PC-9 (cell line): ENCODE data around the gene EGLN2. TPM values are rescaled to one million over a fixed set of nuclear protein-coding genes. Genes with fewer than 3 reads are reported as not detected.

Experiments used
- BruUV-seq: library from RNA; stranded (reverse); fragments of 400-500 nt; replicated peaks from 2 replicates; lab custom pipeline; 2021; lab: Mats Ljungman, UMichigan
- CTCF ChIA-PET: fragments of 300-600 bp; sonication (Branson Sonifier 250); formaldehyde crosslinking; loops from one replicate; lab custom pipeline; 2022; ENCODE audit warnings: antibody characterized with exemption; lab: Charles Lee
- POLR2A ChIA-PET: fragments of 300-600 bp; sonication (Branson Sonifier 250); formaldehyde crosslinking; loops from one replicate; lab custom pipeline; 2022; ENCODE audit warnings: antibody characterized with exemption; ENCODE audit not compliant: unreplicated experiment; lab: Charles Lee
- DNase-seq, 2 experiments: peaks; one replicate each; pipeline versions ENCODE4 v3.0.0 to v3.0.0-alpha.2; 2015 to 2022; ENCODE audit warnings: mixed read lengths in 1 of 2
- H2AFZ ChIP-seq: fragments of 200-600 bp; sonication (generic); 2 replicates; pipeline ENCODE4 v1.8.1; 2017; ENCODE audit warnings: antibody characterized with exemption
- H3F3A ChIP-seq: fragments of 200-600 bp; sonication (generic); 2 replicates; pipeline ENCODE4 v1.8.1; 2017; ENCODE audit warnings: antibody characterized with exemption, mild to moderate bottlenecking, low read depth; ENCODE audit not compliant: insufficient read depth
- H3K27ac ChIP-seq: fragments of 200-600 bp; sonication (generic); 2 replicates; pipeline ENCODE4 v1.6.1; 2016; ENCODE audit warnings: mixed run types
- H3K27me3 ChIP-seq: fragments of 200-600 bp; sonication (generic); 2 replicates; pipeline ENCODE4 v1.6.1; 2016; ENCODE audit warnings: low read depth, mixed run types; ENCODE audit not compliant: insufficient read depth
- H3K36me3 ChIP-seq: fragments of 200-600 bp; sonication (generic); 2 replicates; pipeline ENCODE4 v1.6.1; 2016; ENCODE audit warnings: low read depth, mixed run types
- H3K4me1 ChIP-seq: fragments of 200-600 bp; sonication (generic); replicated peaks from 2 replicates; pipeline ENCODE4 v1.6.1; 2016; ENCODE audit warnings: mixed run types; ENCODE audit not compliant: insufficient read depth
- H3K4me2 ChIP-seq: fragments of 200-600 bp; sonication (generic); 2 replicates; pipeline ENCODE4 v1.6.1; 2017; ENCODE audit warnings: mixed run types
- H3K4me3 ChIP-seq: fragments of 200-600 bp; sonication (generic); 2 replicates; pipeline ENCODE4 v1.6.1; 2016; ENCODE audit warnings: mixed run types
- H3K79me2 ChIP-seq: fragments of 200-600 bp; sonication (generic); 2 replicates; pipeline ENCODE4 v1.6.1; 2017; ENCODE audit warnings: low read depth, mixed run types
- H3K9me2 ChIP-seq: fragments of 200-600 bp; sonication (generic); 2 replicates; pipeline ENCODE4 v1.8.1; 2017; ENCODE audit warnings: mild to moderate bottlenecking; ENCODE audit not compliant: insufficient read depth
- H3K9me3 ChIP-seq: fragments of 200-600 bp; sonication (generic); 2 replicates; pipeline ENCODE4 v1.8.1; 2016; ENCODE audit warnings: low read depth; ENCODE audit not compliant: insufficient read depth
- H4K20me1 ChIP-seq: fragments of 200-600 bp; sonication (generic); 2 replicates; pipeline ENCODE4 v1.8.1; 2017; ENCODE audit not compliant: insufficient read depth
- EZH2 ChIP-seq: fragments of 200-600 bp; sonication (generic); IDR thresholded peaks from 2 replicates; pipeline ENCODE4 v1.8.0; 2017; ENCODE audit warnings: antibody characterized with exemption, low read depth
- intact Hi-C: fragments of 100-400 bp; cut with micrococcal nuclease; formaldehyde crosslinking; loops from one replicate; pipeline ENCODE4 v1.10.0; 2022; ENCODE audit not compliant: unreplicated experiment
- total RNA-seq: library from RNA; stranded (reverse); gene quantifications from 2 replicates; pipeline ENCODE4 v1.2.3, GENCODE V29; 2021
- TF ChIP-seq, protein P1 (sequence below): fragments of 200-600 bp; sonication (generic); conservative IDR thresholded peaks from 2 replicates; pipeline ENCODE4 v1.6.1; 2017; ENCODE audit warnings: mixed run types, antibody characterized with exemption, mild to moderate bottlenecking, moderate library complexity

EGLN2 gene
- total RNA-seq, 1 experiment from 2014 or later = 78.4 TPM

DNA sequence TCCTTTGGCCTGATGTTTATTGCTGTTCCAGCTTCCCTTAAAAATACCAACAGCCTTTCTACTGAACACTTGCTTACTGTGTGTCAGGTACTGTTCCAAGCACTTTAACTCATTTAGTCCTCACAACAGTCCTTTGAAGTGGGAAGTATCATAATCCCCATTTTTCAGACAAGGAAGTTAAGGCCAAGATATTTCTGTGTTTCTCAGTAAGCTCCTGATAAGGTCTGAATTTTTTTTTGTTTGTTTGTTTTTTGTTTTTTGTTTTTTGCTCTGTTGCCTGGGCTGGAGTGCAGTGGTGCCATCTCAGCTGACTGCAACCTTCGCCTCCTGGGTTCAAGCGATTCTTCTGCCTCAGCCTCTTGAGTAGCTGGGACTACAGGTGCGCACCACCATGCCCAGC lies 40.5 kb upstream of the EGLN2 start:
- Histone ChIP-seq H3K27ac (no peak overlapping the region), H2AFZ (no peak overlapping the region), H3F3A (peaks cover 29% of the 10 kb centered on the region; the same call in 1 of the 2 replicates), H4K20me1 (peaks cover 91% of the 10 kb centered on the region), H3K4me1 (peaks cover 12% of the 10 kb centered on the region), H3K79me2 (peaks cover 52% of the 10 kb centered on the region), H3K4me2 (no peak overlapping the region), H3K9me2 (no peaks in the 10 kb centered on the region), H3K27me3 (no peaks in the 10 kb centered on the region), H3K4me3 (no peak overlapping the region), H3K36me3 (peaks cover 66% of the 10 kb centered on the region), H3K9me3 (no peaks in the 10 kb centered on the region)
- ChIA-PET POLR2A (no interaction called here), CTCF (no interaction called here)
- no peak for TF ChIP-seq EZH2
- TF ChIP-seq, protein P1, sequence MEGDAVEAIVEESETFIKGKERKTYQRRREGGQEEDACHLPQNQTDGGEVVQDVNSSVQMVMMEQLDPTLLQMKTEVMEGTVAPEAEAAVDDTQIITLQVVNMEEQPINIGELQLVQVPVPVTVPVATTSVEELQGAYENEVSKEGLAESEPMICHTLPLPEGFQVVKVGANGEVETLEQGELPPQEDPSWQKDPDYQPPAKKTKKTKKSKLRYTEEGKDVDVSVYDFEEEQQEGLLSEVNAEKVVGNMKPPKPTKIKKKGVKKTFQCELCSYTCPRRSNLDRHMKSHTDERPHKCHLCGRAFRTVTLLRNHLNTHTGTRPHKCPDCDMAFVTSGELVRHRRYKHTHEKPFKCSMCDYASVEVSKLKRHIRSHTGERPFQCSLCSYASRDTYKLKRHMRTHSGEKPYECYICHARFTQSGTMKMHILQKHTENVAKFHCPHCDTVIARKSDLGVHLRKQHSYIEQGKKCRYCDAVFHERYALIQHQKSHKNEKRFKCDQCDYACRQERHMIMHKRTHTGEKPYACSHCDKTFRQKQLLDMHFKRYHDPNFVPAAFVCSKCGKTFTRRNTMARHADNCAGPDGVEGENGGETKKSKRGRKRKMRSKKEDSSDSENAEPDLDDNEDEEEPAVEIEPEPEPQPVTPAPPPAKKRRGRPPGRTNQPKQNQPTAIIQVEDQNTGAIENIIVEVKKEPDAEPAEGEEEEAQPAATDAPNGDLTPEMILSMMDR = no peak
- intact Hi-C loops = no loop called here
- no peak for DNase-seq
- BruUV-seq = no TSS peak

- POLR2A ChIA-PET = no interaction called here
- Histone ChIP-seq H3K9me2 (no peaks in the 10 kb centered on the region), H3K9me3 (no peaks in the 10 kb centered on the region), H3K79me2 (peaks cover 43% of the 10 kb centered on the region), H3K27me3 (no peaks in the 10 kb centered on the region), H4K20me1 (peaks cover 93% of the 10 kb centered on the region), H3F3A (peaks cover 38% of the 10 kb centered on the region; the same call in 1 of the 2 replicates), H3K36me3 (peaks cover 68% of the 10 kb centered on the region), H3K4me3 (no peak overlapping the region), H3K27ac (no peak overlapping the region), H2AFZ (no peak overlapping the region), H3K4me2 (no peak overlapping the region), H3K4me1 (peaks cover 3% of the 10 kb centered on the region)
- intact Hi-C loops = no loop called here
- BruUV-seq = no TSS peak
- no peak for DNase-seq
- CTCF ChIA-PET = no interaction called here
- TF ChIP-seq, protein P1 = no peak
- no peak for TF ChIP-seq EZH2
Observed at GRCh38 chr19:40759352-40759751, 39.6 kb upstream of the EGLN2 start.

DNA sequence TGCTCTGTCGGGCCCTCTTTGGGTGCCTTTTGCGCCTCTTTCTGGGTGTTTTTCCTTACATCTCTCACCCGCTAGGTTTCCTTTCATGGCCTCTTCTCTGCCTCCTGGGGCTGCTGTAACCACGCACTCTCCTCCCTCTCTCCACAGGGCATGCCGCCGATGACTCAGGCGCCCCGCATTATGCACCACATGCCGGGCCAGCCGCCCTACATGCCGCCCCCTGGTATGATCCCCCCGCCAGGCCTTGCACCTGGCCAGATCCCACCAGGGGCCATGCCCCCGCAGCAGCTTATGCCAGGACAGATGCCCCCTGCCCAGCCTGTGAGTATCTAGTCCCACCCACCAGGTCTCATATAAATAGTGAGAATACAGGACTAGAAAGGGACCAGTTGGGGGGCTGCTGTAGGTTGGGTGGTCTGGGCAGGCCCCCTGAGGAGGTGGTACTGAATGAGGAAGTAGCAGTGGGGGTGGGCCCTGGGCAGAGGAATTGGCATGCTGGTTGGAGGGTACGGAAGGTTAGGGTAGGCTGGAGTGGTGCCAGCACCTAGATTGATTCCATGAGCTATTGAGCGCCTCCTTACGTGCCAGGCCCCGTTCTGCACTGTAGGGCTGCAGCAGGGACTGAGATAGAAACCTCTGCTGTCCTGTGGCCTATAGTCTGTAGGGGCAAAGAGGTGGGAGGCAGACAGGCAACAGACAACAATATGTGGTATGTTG lies 36.1 kb upstream of the EGLN2 start:
- Histone ChIP-seq H3K27ac (no peak overlapping the region), H2AFZ (no peak overlapping the region), H3K36me3 (peaks cover 65% of the 10 kb centered on the region), H3K9me3 (no peaks in the 10 kb centered on the region), H3K79me2 (peaks cover 12% of the 10 kb centered on the region; the same call in 1 of the 2 replicates), H3K4me2 (no peak overlapping the region), H3K4me1 (no peaks in the 10 kb centered on the region), H3F3A (peaks cover 67% of the 10 kb centered on the region; the same call in 1 of the 2 replicates), H3K4me3 (no peak overlapping the region), H4K20me1 (peaks cover 69% of the 10 kb centered on the region), H3K27me3 (no peaks in the 10 kb centered on the region), H3K9me2 (no peaks in the 10 kb centered on the region)
- intact Hi-C loops = no loop called here
- BruUV-seq = no TSS peak
- CTCF ChIA-PET = no interaction called here
- POLR2A ChIA-PET = no interaction called here
- no peak for DNase-seq
- TF ChIP-seq, protein P1 = no peak
- TF ChIP-seq EZH2 = no peak
